ENCODE data around the gene E2F8. TPM values are rescaled to one million over a fixed set of nuclear protein-coding genes. Genes with fewer than 3 reads are reported as not detected.

Gene E2F8
- total and polyA plus RNA-seq, 2 donors (not counting 3 experiments of a cell fraction or from before 2014, with no cell fraction given) = 6.5 to 19.1 TPM

GRCh38 chr11:19208181-19208580, 32.6 kb downstream of the E2F8 start:
- Histone ChIP-seq H4K20me1 (replicated peaks; ENCODE audit: control insufficient read depth, extremely low read depth, insufficient read depth, low read length) (no peaks in the 10 kb centered on the region), H3K79me2 (ENCODE audit: control insufficient read depth, insufficient read depth, low read length) (no peaks in the 10 kb centered on the region), H3K4me1 (ENCODE audit: control insufficient read depth, extremely low read depth, insufficient read depth, low read length) (no peaks in the 10 kb centered on the region), H3K27me3 (ENCODE audit: control insufficient read depth in 2 of 2, insufficient read depth in 2 of 2, low read length in 2 of 2) (peaks cover 11 to 21% of the 10 kb centered on the region in 2 experiments), H3K4me3 (replicated peaks in 1 of 3; ENCODE audit: insufficient read depth in 1 of 3, low read depth in 1 of 3, low read length in 3 of 3) (no peak overlapping the region), H3K4me2 (ENCODE audit: insufficient read depth, low read length) (no peak overlapping the region), H2AFZ (ENCODE audit: low read depth, low read length) (no peak overlapping the region), H3K9ac (replicated peaks; ENCODE audit: extremely low read depth, insufficient read depth, low read length) (no peak overlapping the region), H3K9me3 (replicated peaks; ENCODE audit: control insufficient read depth, insufficient read depth, low read length) (no peaks in the 10 kb centered on the region), H3K9me1 (replicated peaks; ENCODE audit: control insufficient read depth, extremely low read depth, insufficient read depth, low read length) (no peaks in the 10 kb centered on the region), H3K36me3 (ENCODE audit: control insufficient read depth in 2 of 2, extremely low read depth in 1 of 2, insufficient read depth in 2 of 2, low read length in 2 of 2) (no peaks in the 10 kb centered on the region), H3K27ac (ENCODE audit: insufficient read depth, low read depth, low read length) (no peak overlapping the region)
- intact Hi-C loops (cut with micrococcal nuclease) (no loop called here), dilution Hi-C loops (cut with MboI; ENCODE audit: extremely low pct_ligation_motif_present, low sequenced_read_pairs) (no loop called here)
- DNase-seq (ENCODE audit: low read depth, low spot score) (no peak), FAIRE-seq (no peak)
- TF ChIP-seq GATA2 (IDR thresholded peaks at IDR 0.05; ENCODE audit: insufficient read depth, insufficient read length, low read depth, low read length) (no peak), POLR2A (IDR thresholded peaks at IDR 0.05; ENCODE audit: low read depth, low read length) (no peak), POLR2AphosphoS5 (IDR thresholded peaks at IDR 0.05; ENCODE audit: insufficient read depth, low read depth, low read length) (no peak), MAX (IDR thresholded peaks at IDR 0.05; ENCODE audit: insufficient read depth, insufficient read length) (no peak), EZH2 (IDR thresholded peaks at IDR 0.05; ENCODE audit: borderline replicate concordance, low read depth, low read length, severe bottlenecking) (no peak), MYC (IDR thresholded peaks at IDR 0.05; ENCODE audit: low read depth, low read length) (no peak), FOS (IDR thresholded peaks at IDR 0.05; ENCODE audit: borderline replicate concordance, insufficient read depth, low read length) (no peak), JUN (IDR thresholded peaks at IDR 0.05; ENCODE audit: borderline replicate concordance, insufficient read depth, insufficient read length, low read depth) (no peak), CTCF (IDR thresholded peaks at IDR 0.05; ENCODE audit: extremely low read depth in 1 of 2, insufficient read depth in 1 of 2, low read depth in 1 of 2, low read length in 2 of 2) (no peak)
- no TSS peak for BruUV-seq (replicated peaks)
- POLR2A ChIA-PET = no interaction called here
- CTCF ChIA-PET = interaction anchor here (1.6 kb wide), 1 partner anchor 19 kb away, joined by 3 read pairs; no protein-coding TSS in a partner anchor

Measured in endothelial cell of umbilical vein (primary cell).